Panc1 (cell line): ENCODE data around the gene ANP32B. TPM values are rescaled to one million over a fixed set of nuclear protein-coding genes. Genes with fewer than 3 reads are reported as not detected.
"Not testable (repeated sequence)": the region's sequence is repeated elsewhere in the genome, so short reads cannot be mapped to it uniquely, and the experiment has no call there.

ENCODE experiments used
- ATAC-seq: fragments of 200-7000 bp; cut with Tn5 transposase; 2 replicates; pipeline ENCODE4 v1.9.1; 2020; ENCODE audit warnings: mild to moderate bottlenecking, moderate library complexity
- BruUV-seq: library from RNA; stranded (reverse); fragments of 400-500 nt; replicated peaks from 2 replicates; lab custom pipeline; 2021; lab: Mats Ljungman, UMichigan
- CTCF ChIA-PET: fragments of 300-600 bp; sonication (Branson Sonifier 250); formaldehyde crosslinking; loops from one replicate; lab custom pipeline; 2022; ENCODE audit warnings: antibody characterized with exemption; lab: Charles Lee
- POLR2A ChIA-PET: fragments of 300-600 bp; sonication (Branson Sonifier 250); formaldehyde crosslinking; loops from one replicate; lab custom pipeline; 2022; ENCODE audit warnings: antibody characterized with exemption; lab: Charles Lee
- DNase-seq: peaks from one replicate; pipeline ENCODE4 v3.0.0-alpha.2; 2010; ENCODE audit warnings: low read depth, low spot score
- H3K27ac ChIP-seq: 2 replicates; pipeline ENCODE4 v1.5.1; 2011; ENCODE audit warnings: mild to moderate bottlenecking, low read length, inconsistent platforms
- H3K27me3 ChIP-seq: fragments of 200-500 bp; sonication (Bioruptor generic); 2 replicates; pipeline ENCODE4 v1.6.0; 2014; ENCODE audit warnings: low read length, inconsistent platforms; ENCODE audit not compliant: control insufficient read depth, insufficient read depth
- H3K36me3 ChIP-seq: fragments of 200-500 bp; sonication (Bioruptor generic); 2 replicates; pipeline ENCODE4 v1.5.1; 2014; ENCODE audit warnings: inconsistent platforms, mild to moderate bottlenecking, low read length, moderate library complexity; ENCODE audit not compliant: control insufficient read depth, insufficient read depth
- H3K4me1 ChIP-seq: 2 replicates; pipeline ENCODE4 v1.5.1; 2011; ENCODE audit warnings: inconsistent platforms, mild to moderate bottlenecking, low read length, moderate library complexity; ENCODE audit not compliant: control insufficient read depth, insufficient read depth
- H3K4me3 ChIP-seq, 2 experiments: 2 replicates each; pipeline ENCODE4 v1.5.1; 2011 to 2012; ENCODE audit warnings: low read depth in 2 of 2, low read length in 2 of 2, mild to moderate bottlenecking in 2 of 2, inconsistent platforms in 1 of 2, moderate library complexity in 1 of 2
- H3K9me3 ChIP-seq: fragments of 200-500 bp; sonication (Bioruptor generic); 2 replicates; pipeline ENCODE4 v1.5.1; 2014; ENCODE audit warnings: low read depth, mild to moderate bottlenecking, inconsistent platforms, low read length, moderate library complexity; ENCODE audit not compliant: control insufficient read depth, insufficient read depth
- CTCF ChIP-seq: fragments of 450-650 bp; IDR thresholded peaks from 2 replicates; pipeline ENCODE4 v1.5.1; 2017; ENCODE audit warnings: mild to moderate bottlenecking
- POLR2AphosphoS5 ChIP-seq: IDR thresholded peaks from 2 replicates; pipeline ENCODE4 v1.6.1; 2012; ENCODE audit warnings: mild to moderate bottlenecking, low read depth, low read length, moderate library complexity
- in situ Hi-C: cut with HindIII; loops from 2 replicates; pipeline ENCODE4 v1.10.0; 2016; ENCODE audit warnings: low sequenced_read_pairs, low pct_unique_long_range_greater_than_20kb
- intact Hi-C: fragments of 100-400 bp; cut with micrococcal nuclease; formaldehyde crosslinking; loops from one replicate; pipeline ENCODE4 v1.10.0; 2022; ENCODE audit not compliant: unreplicated experiment
- total RNA-seq: library from RNA; stranded (reverse); gene quantifications from one replicate; pipeline ENCODE4 v1.2.1, GENCODE V29; 2021; ENCODE audit not compliant: unreplicated experiment
- TF ChIP-seq, protein P1 (sequence below), 2 experiments: IDR thresholded peaks; 2 replicates each; pipeline ENCODE4 v1.6.1; 2011 to 2012; ENCODE audit warnings: low read depth in 2 of 2, control low read depth in 1 of 2, low read length in 1 of 2, mild to moderate bottlenecking in 1 of 2, moderate library complexity in 1 of 2; ENCODE audit not compliant: insufficient read depth in 1 of 2

ANP32B gene
- total RNA-seq, 1 experiment from 2014 or later = 109 TPM

DNA sequence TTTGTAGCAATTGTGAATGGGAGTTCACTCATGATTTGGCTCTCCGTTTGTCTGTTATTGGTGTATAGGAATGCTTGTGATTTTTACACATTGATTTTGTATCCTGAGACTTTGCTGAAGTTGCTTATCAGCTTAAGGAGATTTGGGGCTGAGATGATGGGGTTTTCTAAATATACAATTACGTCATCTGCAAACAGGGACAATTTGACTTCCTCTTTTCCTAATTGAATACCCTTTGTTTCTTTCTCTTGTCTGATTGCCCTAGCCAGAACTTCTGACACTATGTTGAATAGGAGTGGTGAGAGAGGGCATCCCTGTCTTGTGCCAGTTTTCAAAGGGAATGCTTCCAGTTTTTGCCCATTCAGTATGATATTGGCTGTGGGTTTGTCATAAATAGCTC is 36.0 kb upstream of the ANP32B start:
- H3K4me3 ChIP-seq, H3K9me3 ChIP-seq, POLR2A ChIA-PET, H3K27ac ChIP-seq, ATAC-seq, H3K36me3 ChIP-seq, BruUV-seq, CTCF ChIA-PET, DNase-seq, H3K4me1 ChIP-seq, in situ Hi-C loops, H3K27me3 ChIP-seq, intact Hi-C loops: not testable (repeated sequence)

GRCh38 chr9:97950873-97951272 is 32.3 kb upstream of the ANP32B start:
- intact Hi-C loops, DNase-seq, ATAC-seq, in situ Hi-C loops, BruUV-seq, H3K27ac ChIP-seq, H3K9me3 ChIP-seq, POLR2A ChIA-PET, H3K27me3 ChIP-seq, CTCF ChIA-PET, H3K36me3 ChIP-seq, H3K4me1 ChIP-seq, H3K4me3 ChIP-seq: not testable (repeated sequence)

DNA sequence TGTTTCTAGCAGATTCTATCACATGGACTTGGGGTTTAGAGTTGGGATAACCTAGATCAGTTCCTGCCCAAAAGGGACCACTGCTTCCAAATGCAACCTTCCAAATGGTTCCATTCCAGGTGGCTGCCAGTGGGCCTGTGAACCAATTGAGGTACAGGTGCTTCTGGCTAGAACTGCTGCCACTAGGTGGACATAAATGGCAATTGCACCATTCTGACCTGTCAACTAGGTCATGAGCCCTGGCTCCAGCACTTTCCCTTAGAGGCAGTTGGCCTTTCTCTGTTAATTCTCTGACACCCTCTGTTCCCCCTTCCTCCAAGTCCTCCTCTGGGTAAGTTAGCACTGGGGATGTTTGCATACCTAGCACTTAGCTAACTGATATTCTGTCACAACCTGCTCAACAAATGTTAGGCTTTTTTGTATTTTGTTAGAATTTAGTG is 28.6 kb upstream of the ANP32B start:
- Histone ChIP-seq H3K36me3 (no peaks in the 10 kb centered on the region), H3K27ac (no peak overlapping the region), H3K4me3 (no peak overlapping the region), H3K27me3 (no peaks in the 10 kb centered on the region), H3K9me3 (no peaks in the 10 kb centered on the region), H3K4me1 (no peaks in the 10 kb centered on the region)
- intact Hi-C loops = loop anchor here (2.0 kb wide), 1 partner anchor 32 kb away; the partner anchor contains the start of gene TRMO
- ATAC-seq (peak; percentile 95), DNase-seq (peak; percentile 41)
- in situ Hi-C loops = no loop called here
- CTCF ChIA-PET = interaction anchor here (1.5 kb wide), 1 partner anchor 32 kb away, joined by 3 read pairs; no protein-coding TSS in a partner anchor
- TF ChIP-seq CTCF (peak; percentile 78), POLR2AphosphoS5 (no peak)
- TF ChIP-seq, protein P1, sequence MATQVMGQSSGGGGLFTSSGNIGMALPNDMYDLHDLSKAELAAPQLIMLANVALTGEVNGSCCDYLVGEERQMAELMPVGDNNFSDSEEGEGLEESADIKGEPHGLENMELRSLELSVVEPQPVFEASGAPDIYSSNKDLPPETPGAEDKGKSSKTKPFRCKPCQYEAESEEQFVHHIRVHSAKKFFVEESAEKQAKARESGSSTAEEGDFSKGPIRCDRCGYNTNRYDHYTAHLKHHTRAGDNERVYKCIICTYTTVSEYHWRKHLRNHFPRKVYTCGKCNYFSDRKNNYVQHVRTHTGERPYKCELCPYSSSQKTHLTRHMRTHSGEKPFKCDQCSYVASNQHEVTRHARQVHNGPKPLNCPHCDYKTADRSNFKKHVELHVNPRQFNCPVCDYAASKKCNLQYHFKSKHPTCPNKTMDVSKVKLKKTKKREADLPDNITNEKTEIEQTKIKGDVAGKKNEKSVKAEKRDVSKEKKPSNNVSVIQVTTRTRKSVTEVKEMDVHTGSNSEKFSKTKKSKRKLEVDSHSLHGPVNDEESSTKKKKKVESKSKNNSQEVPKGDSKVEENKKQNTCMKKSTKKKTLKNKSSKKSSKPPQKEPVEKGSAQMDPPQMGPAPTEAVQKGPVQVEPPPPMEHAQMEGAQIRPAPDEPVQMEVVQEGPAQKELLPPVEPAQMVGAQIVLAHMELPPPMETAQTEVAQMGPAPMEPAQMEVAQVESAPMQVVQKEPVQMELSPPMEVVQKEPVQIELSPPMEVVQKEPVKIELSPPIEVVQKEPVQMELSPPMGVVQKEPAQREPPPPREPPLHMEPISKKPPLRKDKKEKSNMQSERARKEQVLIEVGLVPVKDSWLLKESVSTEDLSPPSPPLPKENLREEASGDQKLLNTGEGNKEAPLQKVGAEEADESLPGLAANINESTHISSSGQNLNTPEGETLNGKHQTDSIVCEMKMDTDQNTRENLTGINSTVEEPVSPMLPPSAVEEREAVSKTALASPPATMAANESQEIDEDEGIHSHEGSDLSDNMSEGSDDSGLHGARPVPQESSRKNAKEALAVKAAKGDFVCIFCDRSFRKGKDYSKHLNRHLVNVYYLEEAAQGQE (IDR thresholded peaks at IDR 0.05; ENCODE audit: insufficient read depth in 1 of 2, low read depth in 2 of 2, low read length in 1 of 2) = no peak
- POLR2A ChIA-PET = no interaction called here
- no TSS peak for BruUV-seq
